OCI-M2 (cell line): Measurements from ENCODE around the gene LNX2.

ENCODE experiments used
- DNase-seq: peaks from one replicate; lab custom pipeline; 2025; ENCODE audit not compliant: unreplicated experiment; lab: John Stamatoyannopoulos, UW

The LNX2 gene

GRCh38 chr13:27570906-27571305 lies 49.4 kb downstream of the LNX2 start:
- no peak for DNase-seq

- DNase-seq: no peak
Measured at GRCh38 chr13:27569405-27569804, 50.9 kb downstream of the LNX2 start.

- DNase-seq: no peak
Measured at GRCh38 chr13:27565818-27566217, 54.5 kb downstream of the LNX2 start.

DNA sequence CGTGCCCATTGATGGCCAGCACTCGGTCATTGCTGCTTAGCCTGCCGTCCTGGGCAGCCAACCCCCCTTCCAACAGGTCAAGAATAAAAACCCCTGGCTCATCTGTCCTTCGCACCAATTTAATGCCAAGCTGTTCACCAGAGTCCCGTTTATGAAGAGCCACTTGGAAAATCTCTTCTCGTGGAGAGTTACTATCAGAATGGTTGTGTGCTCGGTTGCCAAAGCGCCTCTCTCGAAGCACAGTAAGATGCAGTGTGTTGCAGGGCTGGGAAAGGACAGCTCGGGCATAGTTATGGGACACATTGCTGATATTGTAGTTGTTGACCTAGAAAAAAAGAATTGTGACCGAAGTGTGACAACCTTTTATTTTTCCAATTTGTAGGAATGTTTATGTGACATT lies 57.9 kb downstream of the LNX2 start:
- DNase-seq: no peak

GRCh38 chr13:27559719-27560118 lies 60.6 kb downstream of the LNX2 start:
- DNase-seq: no peak

- no peak for DNase-seq
Measured at GRCh38 chr13:27556109-27556508, 64.2 kb downstream of the LNX2 start.

DNA sequence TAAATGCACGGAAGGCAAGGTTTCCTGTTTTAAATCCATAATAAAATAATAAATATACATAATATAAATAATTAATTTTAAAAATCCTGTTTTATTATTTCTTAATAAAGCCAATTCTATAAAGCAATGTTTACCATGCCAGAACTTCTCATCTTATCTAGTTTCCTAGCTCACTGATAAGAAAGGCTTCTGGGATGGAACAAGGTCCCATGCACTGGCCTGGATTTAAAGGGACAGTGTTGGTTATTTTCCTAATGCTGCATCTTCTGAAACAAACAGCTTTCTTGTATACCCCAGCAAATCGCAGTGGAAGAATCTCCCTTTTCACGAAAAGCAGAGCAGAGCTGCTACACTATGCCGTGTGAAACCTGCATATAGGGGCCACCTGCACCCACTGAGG lies 68.8 kb downstream of the LNX2 start:
- no peak for DNase-seq

DNA sequence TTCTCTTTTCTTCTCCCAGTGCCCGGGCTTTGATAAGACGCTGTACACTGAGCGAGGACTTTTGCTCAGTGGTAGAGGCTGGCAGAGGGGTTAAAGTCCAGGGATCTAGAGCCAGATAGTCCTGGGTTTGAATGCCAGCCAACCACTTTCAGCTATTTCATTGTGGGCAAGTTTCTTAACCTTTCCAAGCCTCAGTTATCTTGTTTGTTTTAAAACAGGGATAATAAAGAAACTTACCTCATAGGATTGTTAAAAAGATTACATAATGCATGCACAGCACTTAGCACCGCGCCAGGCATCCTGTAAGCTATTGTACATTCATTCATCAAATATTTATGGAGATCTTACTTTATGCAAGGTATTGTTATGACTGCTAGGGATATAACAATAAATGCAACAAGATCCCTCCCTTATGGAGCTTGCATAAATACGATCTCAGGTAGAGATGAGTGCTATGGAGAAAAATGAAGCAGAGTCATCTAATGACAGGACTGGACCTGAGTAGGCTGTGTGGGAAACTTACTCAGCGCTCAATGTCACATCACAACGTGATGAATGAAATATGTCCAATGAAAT lies 70.8 kb downstream of the LNX2 start:
- DNase-seq: no peak

GRCh38 chr13:27542220-27542619 lies 78.1 kb downstream of the LNX2 start:
- no peak for DNase-seq

- no peak for DNase-seq
Measured at GRCh38 chr13:27541386-27541785, 78.9 kb downstream of the LNX2 start.

GRCh38 chr13:27536361-27537101 lies 83.8 kb downstream of the LNX2 start:
- no peak for DNase-seq

DNA sequence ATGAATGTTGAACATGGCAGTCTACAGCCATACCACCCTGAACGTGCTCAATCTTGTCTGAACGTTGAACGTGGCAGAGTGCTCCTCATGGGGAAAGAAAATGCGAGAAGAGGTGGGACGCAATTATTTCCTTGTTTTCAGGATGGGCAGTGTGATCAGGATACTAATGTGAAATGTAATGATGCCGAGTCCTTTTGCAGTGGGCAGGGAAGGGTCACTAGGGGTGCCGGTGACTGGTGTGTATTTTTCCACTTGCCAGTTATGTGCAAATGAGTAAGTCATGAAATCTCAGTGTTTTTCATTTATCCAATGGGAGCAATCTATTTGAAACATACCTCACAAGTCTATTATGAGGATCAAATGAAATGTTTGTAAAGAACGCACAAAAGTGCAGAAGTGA lies 84.8 kb downstream of the LNX2 start:
- DNase-seq: no peak

GRCh38 chr13:27534981-27535380 lies 85.3 kb downstream of the LNX2 start:
- no peak for DNase-seq

- DNase-seq: no peak
Measured at GRCh38 chr13:27534108-27534980, 86.0 kb downstream of the LNX2 start.

GRCh38 chr13:27533155-27533643 lies 87.1 kb downstream of the LNX2 start:
- peak; percentile 24 for DNase-seq

DNA sequence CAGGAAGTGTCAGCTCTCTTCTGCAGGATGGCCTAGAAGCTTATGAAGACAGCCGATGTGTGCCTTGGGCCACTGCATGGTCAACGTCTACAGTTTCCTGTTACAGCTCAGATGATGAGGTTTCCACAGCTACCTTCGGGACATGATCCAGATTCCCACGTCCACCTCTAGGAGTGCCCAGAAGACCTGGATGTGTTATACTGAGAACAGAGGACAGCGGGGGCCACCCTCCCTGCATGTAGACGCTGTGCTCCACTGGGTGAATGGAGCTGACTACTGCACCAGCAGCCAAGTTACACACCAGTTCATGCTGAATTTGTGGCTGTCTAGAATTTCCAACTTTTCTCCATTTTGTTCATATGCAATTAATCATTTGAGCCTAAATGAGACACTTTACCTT lies 91.4 kb downstream of the LNX2 start:
- DNase-seq: no peak

- DNase-seq: no peak
Measured at GRCh38 chr13:27526516-27526915, 93.8 kb downstream of the LNX2 start.

DNA sequence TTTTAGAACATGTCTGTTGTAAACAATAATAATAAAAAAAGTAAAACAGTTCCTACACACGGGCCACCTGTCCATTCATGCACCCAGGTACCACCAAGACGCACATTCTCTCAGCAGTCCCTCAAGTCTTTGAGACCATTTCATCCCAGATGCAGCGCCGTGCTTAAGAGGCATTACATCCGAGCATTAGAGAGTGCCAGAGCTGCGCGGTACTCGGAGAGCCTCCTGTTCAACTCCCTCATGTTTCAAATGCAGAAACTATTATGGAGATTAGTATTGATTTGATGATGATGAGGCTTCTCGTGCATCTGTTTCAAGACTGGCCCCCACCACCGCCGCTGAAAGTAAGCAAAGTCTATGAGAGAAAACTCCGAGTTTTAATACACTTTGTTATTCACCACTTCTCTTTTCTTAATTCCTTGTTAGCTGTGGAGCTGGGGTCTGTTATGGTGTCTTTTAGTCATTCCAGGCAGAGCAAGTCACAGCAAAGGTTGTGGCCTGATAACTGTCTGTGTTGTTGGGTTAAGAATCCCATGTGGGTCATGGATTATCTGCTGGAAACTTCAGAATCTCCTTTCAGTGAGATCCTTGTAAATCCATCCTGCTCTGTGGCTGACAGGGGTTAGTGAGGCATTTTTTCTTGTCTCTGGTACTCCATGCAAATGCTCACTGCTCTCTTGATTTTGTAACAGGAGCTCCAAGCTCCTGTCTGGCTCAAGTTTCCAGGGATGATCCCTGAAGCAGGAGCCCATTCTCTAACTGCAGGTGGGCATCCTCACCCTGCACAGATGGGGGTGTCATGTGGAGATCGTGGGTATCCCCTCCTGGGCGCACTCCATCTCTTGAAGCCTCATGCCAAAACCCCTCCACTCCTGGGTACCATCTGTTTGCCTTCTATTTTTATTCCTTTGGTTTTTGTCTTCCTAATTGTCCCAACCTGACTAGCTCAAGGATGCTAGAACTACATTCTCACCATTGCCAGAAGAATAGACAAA lies 95.1 kb downstream of the LNX2 start:
- no peak for DNase-seq

GRCh38 chr13:27523346-27524073 lies 96.8 kb downstream of the LNX2 start:
- DNase-seq: no peak

DNA sequence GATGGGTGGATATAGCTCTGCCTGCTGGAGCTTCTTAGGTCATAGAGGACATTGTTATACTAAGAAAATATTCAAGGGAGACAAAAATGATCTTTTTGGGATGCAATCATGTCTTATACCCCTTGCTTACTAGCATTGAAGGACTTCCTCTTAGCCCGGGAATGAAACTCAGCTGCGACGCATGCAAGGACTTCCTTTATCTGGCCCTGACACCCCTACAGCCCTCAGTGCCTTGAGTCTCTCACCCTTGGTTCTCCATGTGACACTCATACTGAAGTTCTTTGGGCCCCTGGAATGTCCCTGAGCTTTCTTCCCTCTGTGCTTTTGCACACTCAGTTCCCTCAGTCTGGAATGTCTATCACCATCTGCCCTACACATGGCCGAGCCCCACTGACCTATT lies 97.5 kb downstream of the LNX2 start:
- DNase-seq: no peak
